Immature natural killer cell (primary cell): ENCODE measurements around the gene GOLPH3. TPM values are rescaled to one million over a fixed set of nuclear protein-coding genes. Genes with fewer than 3 reads are reported as not detected.
A peak's percentile ranks its signal among the peaks of the same experiment; 100 is the strongest.
"Not testable (repeated sequence)": the region's sequence is repeated elsewhere in the genome, so short reads cannot be mapped to it uniquely, and the experiment has no call there.

Source experiments
- DNase-seq, 3 donors: peaks; one replicate each; pipeline ENCODE4 v3.0.0; 2022; ENCODE audit warnings: mixed read lengths in 1 of 3
- H3K27ac Mint-ChIP-seq, 6 donors: one replicate each; pipeline ENCODE4 v1.8.0; 2020; ENCODE audit warnings: mixed read lengths in 6 of 6, mild to moderate bottlenecking in 5 of 6, inconsistent platforms in 4 of 6, moderate library complexity in 3 of 6
- H3K27me3 Mint-ChIP-seq, 3 donors: one replicate each; pipeline ENCODE4 v1.8.0; 2020 to 2021; ENCODE audit warnings: low read depth in 3 of 3, mild to moderate bottlenecking in 3 of 3, mixed read lengths in 3 of 3, moderate library complexity in 3 of 3, inconsistent platforms in 1 of 3
- H3K36me3 Mint-ChIP-seq, 3 donors: one replicate each; pipeline ENCODE4 v1.8.0; 2020; ENCODE audit warnings: mixed read lengths in 3 of 3, inconsistent platforms in 2 of 3, mild to moderate bottlenecking in 2 of 3
- H3K4me1 Mint-ChIP-seq, 2 donors: one replicate each; pipeline ENCODE4 v1.8.0; 2020; ENCODE audit warnings: inconsistent platforms in 2 of 2, mild to moderate bottlenecking in 2 of 2, mixed read lengths in 2 of 2, moderate library complexity in 1 of 2
- H3K4me3 Mint-ChIP-seq, 5 donors: one replicate each; pipeline ENCODE4 v1.8.0; 2020; ENCODE audit warnings: mild to moderate bottlenecking in 5 of 5, mixed read lengths in 5 of 5, inconsistent platforms in 3 of 5, moderate library complexity in 3 of 5
- H3K9me3 Mint-ChIP-seq, 6 donors: one replicate each; pipeline ENCODE4 v1.8.0; 2020; ENCODE audit warnings: mild to moderate bottlenecking in 6 of 6, mixed read lengths in 6 of 6, inconsistent platforms in 4 of 6, moderate library complexity in 3 of 6
- polyA plus RNA-seq, 3 donors: library from polyadenylated mRNA; unstranded; fragments of 300-500 nt; fragmentation: Illumina TruSeq; gene quantifications; one replicate each; pipeline ENCODE4 v1.2.3, GENCODE V29; 2021

The GOLPH3 gene
- polyA plus RNA-seq, 3 donors from 2014 or later = 109 to 128 (median 125) TPM

- DNase-seq = no peak
- Mint-ChIP-seq H3K27me3 (peaks cover 0 to 13% (median 6%) of the 10 kb centered on the region in 3 donors), H3K4me3 (no peak overlapping the region), H3K36me3 (no peaks in the 10 kb centered on the region), H3K4me1 (no peaks in the 10 kb centered on the region), H3K9me3 (no peaks in the 10 kb centered on the region), H3K27ac (peak overlapping the region in 1 of 6 donors; percentile 6)
Measured at GRCh38 chr5:32193591-32193990, 19.5 kb upstream of the GOLPH3 start.

GRCh38 chr5:32190095-32190494 is 16.0 kb upstream of the GOLPH3 start:
- no peaks in the 10 kb centered on the region for H3K36me3 Mint-ChIP-seq
- no peak overlapping the region for H3K27ac Mint-ChIP-seq
- H3K27me3 Mint-ChIP-seq = peaks cover 2 to 10% (median 6%) of the 10 kb centered on the region in 3 donors
- DNase-seq = no peak
- no peaks in the 10 kb centered on the region for H3K4me1 Mint-ChIP-seq
- no peaks in the 10 kb centered on the region for H3K9me3 Mint-ChIP-seq
- no peak overlapping the region for H3K4me3 Mint-ChIP-seq

- H3K9me3 Mint-ChIP-seq = no peaks in the 10 kb centered on the region
- peaks cover 6 to 7% of the 10 kb centered on the region in 2 donors for H3K4me1 Mint-ChIP-seq
- peaks cover 2 to 4% (median 2%) of the 10 kb centered on the region in 3 donors for H3K27me3 Mint-ChIP-seq
- no peaks in the 10 kb centered on the region for H3K36me3 Mint-ChIP-seq
- H3K27ac Mint-ChIP-seq = no peak overlapping the region
- no peak overlapping the region for H3K4me3 Mint-ChIP-seq
- DNase-seq = no peak
Measured at GRCh38 chr5:32187675-32188074, 13.6 kb upstream of the GOLPH3 start.

GRCh38 chr5:32182463-32183063 is 8.4 kb upstream of the GOLPH3 start:
- H3K27me3 Mint-ChIP-seq = peaks cover 0 to 2% (median 1%) of the 10 kb centered on the region in 3 donors
- H3K4me1 Mint-ChIP-seq = peaks cover 12 to 16% of the 10 kb centered on the region in 2 donors
- H3K36me3 Mint-ChIP-seq = no peaks in the 10 kb centered on the region
- DNase-seq = no peak
- no peaks in the 10 kb centered on the region for H3K9me3 Mint-ChIP-seq
- H3K4me3 Mint-ChIP-seq = peak overlapping the region in 1 of 5 donors; percentile 27
- H3K27ac Mint-ChIP-seq = peak overlapping the region in 2 of 6 donors; percentile 63 to 74

- Mint-ChIP-seq H3K4me1 (peaks cover 46 to 52% of the 10 kb centered on the region in 2 donors), H3K4me3 (peak overlapping the region; percentile 94 to 99 (median 98)), H3K36me3 (peaks cover 13 to 21% (median 19%) of the 10 kb centered on the region in 3 donors), H3K27me3 (peaks cover 3 to 17% (median 15%) of the 10 kb centered on the region in 3 donors), H3K9me3 (no peaks in the 10 kb centered on the region), H3K27ac (peak overlapping the region; percentile 95 to 98 (median 96))
- peak in 2 of 3 donors; percentile 18 to 25 for DNase-seq
Measured at GRCh38 chr5:32173267-32174010, 680 bp downstream of the GOLPH3 start.

- Mint-ChIP-seq H3K9me3 (no peaks in the 10 kb centered on the region), H3K27ac (peak overlapping the region; percentile 95 to 98 (median 96)), H3K27me3 (peaks cover 3 to 17% (median 15%) of the 10 kb centered on the region in 3 donors), H3K4me3 (peak overlapping the region; percentile 94 to 99 (median 98)), H3K36me3 (peaks cover 13 to 24% (median 22%) of the 10 kb centered on the region in 3 donors), H3K4me1 (peaks cover 49 to 57% of the 10 kb centered on the region in 2 donors)
- peak in 1 of 3 donors; percentile 19 for DNase-seq
Measured at GRCh38 chr5:32172923-32173266, 1.2 kb downstream of the GOLPH3 start.

GRCh38 chr5:32172186-32172911 is 1.8 kb downstream of the GOLPH3 start:
- peaks cover 49 to 57% of the 10 kb centered on the region in 2 donors for H3K4me1 Mint-ChIP-seq

GRCh38 chr5:32170303-32171151 is 3.6 kb downstream of the GOLPH3 start:
- H3K4me3 Mint-ChIP-seq = peak overlapping the region; percentile 2 to 63 (median 31)
- peaks cover 3 to 17% (median 15%) of the 10 kb centered on the region in 3 donors for H3K27me3 Mint-ChIP-seq
- peaks cover 8 to 24% (median 22%) of the 10 kb centered on the region in 3 donors for H3K36me3 Mint-ChIP-seq
- DNase-seq = no peak
- H3K9me3 Mint-ChIP-seq = no peaks in the 10 kb centered on the region
- H3K27ac Mint-ChIP-seq = peak overlapping the region; percentile 49 to 95 (median 76)
- H3K4me1 Mint-ChIP-seq = peaks cover 54 to 70% of the 10 kb centered on the region in 2 donors

More at GRCh38 chr5:32172186-32172911, 1.8 kb downstream of the GOLPH3 start:
- Mint-ChIP-seq H3K27me3 (peaks cover 3 to 17% (median 15%) of the 10 kb centered on the region in 3 donors), H3K4me3 (peak overlapping the region; percentile 94 to 99 (median 98)), H3K36me3 (peaks cover 13 to 24% (median 22%) of the 10 kb centered on the region in 3 donors), H3K27ac (peak overlapping the region; percentile 95 to 98 (median 96))
- DNase-seq = peak in 1 of 3 donors; percentile 32
- not testable (repeated sequence) for H3K9me3 Mint-ChIP-seq

GRCh38 chr5:32168460-32169033 is 5.6 kb downstream of the GOLPH3 start:
- peaks cover 62 to 78% of the 10 kb centered on the region in 2 donors for H3K4me1 Mint-ChIP-seq
- no peak overlapping the region for H3K4me3 Mint-ChIP-seq
- peaks cover 8 to 24% (median 22%) of the 10 kb centered on the region in 3 donors for H3K36me3 Mint-ChIP-seq

GRCh38 chr5:32165597-32165996 is 8.5 kb downstream of the GOLPH3 start:
- peak overlapping the region; percentile 20 to 80 (median 30) for H3K27ac Mint-ChIP-seq
- H3K36me3 Mint-ChIP-seq = peaks cover 8 to 23% (median 17%) of the 10 kb centered on the region in 3 donors
- H3K9me3 Mint-ChIP-seq = no peaks in the 10 kb centered on the region
- DNase-seq = no peak
- peaks cover 0 to 10% (median 0%) of the 10 kb centered on the region in 3 donors for H3K27me3 Mint-ChIP-seq
- no peak overlapping the region for H3K4me3 Mint-ChIP-seq
- peaks cover 51 to 73% of the 10 kb centered on the region in 2 donors for H3K4me1 Mint-ChIP-seq

More at GRCh38 chr5:32168460-32169033, 5.6 kb downstream of the GOLPH3 start:
- peak overlapping the region; percentile 11 to 68 (median 61) for H3K27ac Mint-ChIP-seq
- H3K27me3 Mint-ChIP-seq = peaks cover 3 to 14% (median 10%) of the 10 kb centered on the region in 3 donors
- H3K9me3 Mint-ChIP-seq = no peaks in the 10 kb centered on the region
- no peak for DNase-seq

- H3K4me1 Mint-ChIP-seq = peaks cover 40 to 55% of the 10 kb centered on the region in 2 donors
- no peaks in the 10 kb centered on the region for H3K9me3 Mint-ChIP-seq
- H3K36me3 Mint-ChIP-seq = peaks cover 3 to 14% (median 4%) of the 10 kb centered on the region in 3 donors
- DNase-seq = no peak
- H3K27ac Mint-ChIP-seq = peak overlapping the region in 4 of 6 donors; percentile 18 to 69 (median 43)
- H3K4me3 Mint-ChIP-seq = peak overlapping the region in 4 of 5 donors; percentile 1 to 53 (median 18)
- H3K27me3 Mint-ChIP-seq = peaks cover 0 to 10% (median 0%) of the 10 kb centered on the region in 3 donors
Measured at GRCh38 chr5:32163785-32164184, 10.3 kb downstream of the GOLPH3 start.

- Mint-ChIP-seq H3K9me3 (no peaks in the 10 kb centered on the region), H3K27ac (peak overlapping the region in 2 of 6 donors; percentile 19 to 34), H3K36me3 (peaks cover 0 to 8% (median 4%) of the 10 kb centered on the region in 3 donors), H3K27me3 (peaks cover 0 to 10% (median 0%) of the 10 kb centered on the region in 3 donors), H3K4me1 (peaks cover 33 to 48% of the 10 kb centered on the region in 2 donors), H3K4me3 (no peak overlapping the region)
- DNase-seq = no peak
Measured at GRCh38 chr5:32163053-32163452, 11.1 kb downstream of the GOLPH3 start.
